GM19328 (cell line): ENCODE measurements around the gene RIOK3.
"Not testable (repeated sequence)": the region's sequence is repeated elsewhere in the genome, so short reads cannot be mapped to it uniquely, and the experiment has no call there.

Source experiments
- ATAC-seq: cut with Tn5 transposase; IDR thresholded peaks from one replicate; pipeline ENCODE4 v1.9.1; 2021; ENCODE audit warnings: mild to moderate bottlenecking, moderate library complexity; ENCODE audit not compliant: unreplicated experiment

RIOK3 gene, protein sequence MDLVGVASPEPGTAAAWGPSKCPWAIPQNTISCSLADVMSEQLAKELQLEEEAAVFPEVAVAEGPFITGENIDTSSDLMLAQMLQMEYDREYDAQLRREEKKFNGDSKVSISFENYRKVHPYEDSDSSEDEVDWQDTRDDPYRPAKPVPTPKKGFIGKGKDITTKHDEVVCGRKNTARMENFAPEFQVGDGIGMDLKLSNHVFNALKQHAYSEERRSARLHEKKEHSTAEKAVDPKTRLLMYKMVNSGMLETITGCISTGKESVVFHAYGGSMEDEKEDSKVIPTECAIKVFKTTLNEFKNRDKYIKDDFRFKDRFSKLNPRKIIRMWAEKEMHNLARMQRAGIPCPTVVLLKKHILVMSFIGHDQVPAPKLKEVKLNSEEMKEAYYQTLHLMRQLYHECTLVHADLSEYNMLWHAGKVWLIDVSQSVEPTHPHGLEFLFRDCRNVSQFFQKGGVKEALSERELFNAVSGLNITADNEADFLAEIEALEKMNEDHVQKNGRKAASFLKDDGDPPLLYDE

DNA sequence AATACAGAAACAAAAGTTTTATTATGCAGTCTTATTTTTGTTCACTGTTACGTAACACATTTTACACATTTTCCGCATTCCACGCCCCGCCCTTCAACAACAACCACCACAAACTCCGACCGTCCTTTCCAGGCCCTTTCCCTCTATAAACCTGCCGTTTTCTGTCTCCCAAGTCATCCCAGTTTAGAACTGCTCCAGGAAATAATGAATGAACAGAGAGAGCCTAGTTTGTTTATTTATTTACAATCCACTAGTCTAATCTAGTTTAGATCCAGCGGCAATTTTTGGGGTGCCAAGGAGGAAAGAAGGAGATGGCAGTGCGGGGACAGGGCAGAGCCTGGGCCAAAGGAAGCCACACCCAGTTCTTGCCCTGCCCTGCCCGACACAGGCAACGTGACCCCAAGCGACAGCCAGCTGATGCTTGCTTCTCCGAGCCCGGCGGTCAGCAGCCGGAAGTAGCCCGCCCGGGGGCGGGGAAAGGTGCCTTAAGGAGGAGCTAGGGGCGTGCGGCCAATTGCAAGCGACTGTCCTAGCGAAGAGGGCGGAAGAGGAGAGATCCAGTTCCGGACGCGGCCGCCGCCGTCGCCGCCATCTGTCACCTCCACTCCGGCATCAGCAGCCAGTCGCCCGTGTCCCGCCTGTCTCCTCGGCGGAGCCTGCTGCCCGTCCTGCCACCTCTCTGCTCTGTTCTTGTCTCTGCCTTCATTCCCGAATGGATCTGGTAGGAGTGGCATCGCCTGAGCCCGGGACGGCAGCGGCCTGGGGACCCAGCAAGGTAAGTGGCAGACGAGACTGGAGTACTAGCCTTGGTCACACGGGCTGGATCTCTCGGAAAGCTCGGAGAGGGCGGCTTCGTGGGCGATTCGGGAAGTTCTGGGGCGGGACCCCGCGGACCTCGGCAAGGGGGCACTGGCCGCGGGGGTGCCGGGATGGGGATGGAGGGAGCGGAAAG lies at the start of gene RIOK3:
RIOK3 (plus strand) TSS at position 560 of the 952 bp plus-strand sequence; CDS start at position 713, 153 bp downstream.
- ATAC-seq: peak; percentile 96

DNA sequence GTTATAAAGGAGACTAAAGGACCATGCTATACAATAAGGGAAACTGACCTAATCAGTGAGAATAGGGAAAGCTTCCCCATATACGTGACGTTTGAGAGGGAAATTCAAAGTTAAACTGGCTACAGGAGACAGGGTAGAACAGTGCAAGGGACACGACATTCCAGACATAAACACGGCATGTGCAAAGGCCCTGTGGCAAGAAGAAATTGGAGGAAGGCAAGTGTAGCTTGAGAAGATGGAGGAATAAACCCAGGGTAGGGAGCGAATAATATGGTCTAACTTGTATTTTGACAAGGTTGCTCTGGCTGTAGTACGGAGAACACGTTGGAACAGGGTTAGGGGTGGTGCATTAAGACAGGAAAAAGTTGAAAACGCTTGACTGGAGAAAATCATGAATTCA lies 49.8 kb upstream of the RIOK3 start:
- ATAC-seq: no peak

- no peak for ATAC-seq
Observed at GRCh38 chr18:23405636-23406035, 47.5 kb upstream of the RIOK3 start.

DNA sequence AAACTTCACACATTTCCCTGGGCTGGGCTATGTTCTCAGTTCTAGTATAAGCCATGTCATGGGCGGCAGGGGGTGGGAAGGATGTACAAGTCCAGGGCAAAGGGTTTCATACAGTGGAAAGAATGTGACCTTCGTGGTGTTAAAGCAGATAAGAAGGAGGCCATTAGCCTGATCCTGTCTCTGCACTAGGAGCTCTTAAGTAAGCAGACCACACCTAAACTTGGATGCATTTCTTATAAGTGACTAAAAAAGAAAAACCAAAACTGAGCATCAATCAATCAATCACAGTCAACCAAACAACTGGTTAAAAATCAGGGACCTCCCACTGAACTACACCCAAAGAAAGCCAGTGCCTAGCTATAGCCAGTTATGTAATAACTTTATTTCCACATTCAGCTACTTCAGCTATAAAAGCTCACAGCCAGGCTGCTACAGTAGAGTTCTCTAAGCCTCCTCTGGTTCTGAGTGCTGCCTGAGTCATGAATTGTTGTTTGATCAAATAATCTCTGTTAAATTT lies 46.8 kb upstream of the RIOK3 start:
- ATAC-seq: no peak

GRCh38 chr18:23412351-23412964 lies 40.6 kb upstream of the RIOK3 start:
- ATAC-seq: no peak

DNA sequence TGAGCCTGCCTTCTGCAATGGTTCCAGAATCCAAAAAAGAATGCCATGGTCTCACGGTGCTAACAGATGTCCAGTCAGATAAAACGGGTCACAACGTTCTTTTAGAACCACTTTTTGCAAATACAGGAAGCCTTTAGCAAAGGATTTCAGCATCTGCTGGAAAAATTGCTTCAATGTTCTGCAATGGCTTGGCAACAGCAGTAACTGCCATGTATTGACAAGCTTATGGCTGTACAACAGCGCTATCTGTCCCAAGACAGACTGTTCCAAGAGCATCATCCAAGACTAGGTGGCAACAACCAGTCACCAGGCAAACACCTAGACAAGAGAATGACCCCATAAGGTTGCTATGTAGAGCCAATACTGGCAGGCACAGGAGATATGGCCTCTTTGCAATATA lies 37.6 kb upstream of the RIOK3 start:
- ATAC-seq: no peak

GRCh38 chr18:23416298-23416697 lies 36.8 kb upstream of the RIOK3 start:
- no peak for ATAC-seq

GRCh38 chr18:23421277-23421676 lies 31.8 kb upstream of the RIOK3 start:
- ATAC-seq: no peak

GRCh38 chr18:23422751-23423418 lies 30.2 kb upstream of the RIOK3 start:
- peak; percentile 88 for ATAC-seq

DNA sequence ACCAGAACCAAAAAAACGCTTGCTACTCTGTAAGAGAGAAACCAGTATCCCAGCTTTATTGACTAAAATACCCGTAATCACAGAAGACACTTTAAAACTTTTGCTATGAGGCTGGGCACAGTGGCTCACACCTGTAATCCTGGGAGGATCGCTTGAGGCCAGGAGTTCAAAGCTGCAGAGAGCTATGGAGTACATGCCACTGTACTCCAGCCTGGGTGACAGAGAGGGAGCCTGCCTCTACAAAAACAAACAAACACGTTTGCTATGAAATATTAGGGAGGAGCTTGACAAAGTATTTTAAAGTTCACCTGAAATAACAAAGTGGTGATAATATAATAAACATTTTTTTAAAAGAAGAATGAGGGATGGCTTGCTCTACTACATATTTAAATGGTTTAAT lies 28.5 kb upstream of the RIOK3 start:
- ATAC-seq: no peak

GRCh38 chr18:23428821-23429220 lies 24.3 kb upstream of the RIOK3 start:
- no peak for ATAC-seq

DNA sequence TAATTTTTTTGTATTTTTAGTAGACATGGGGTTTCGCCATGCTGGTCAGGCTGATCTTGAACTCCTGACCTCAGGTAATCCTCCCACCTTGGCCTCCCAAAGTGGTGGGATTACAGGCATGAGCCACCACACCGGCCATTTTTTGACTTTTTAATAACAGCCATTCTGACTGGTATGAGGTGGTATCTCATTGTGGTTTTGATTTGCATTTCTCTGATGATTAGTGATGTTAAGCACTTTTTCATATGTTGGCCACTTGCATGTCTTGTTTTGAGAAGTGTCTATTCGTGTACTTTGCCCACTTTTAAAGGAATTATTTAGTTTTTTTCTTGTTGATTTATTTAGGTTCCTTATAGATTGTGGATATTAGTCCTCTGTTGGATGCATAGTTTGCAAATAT lies 23.5 kb upstream of the RIOK3 start:
- ATAC-seq: not testable (repeated sequence)

DNA sequence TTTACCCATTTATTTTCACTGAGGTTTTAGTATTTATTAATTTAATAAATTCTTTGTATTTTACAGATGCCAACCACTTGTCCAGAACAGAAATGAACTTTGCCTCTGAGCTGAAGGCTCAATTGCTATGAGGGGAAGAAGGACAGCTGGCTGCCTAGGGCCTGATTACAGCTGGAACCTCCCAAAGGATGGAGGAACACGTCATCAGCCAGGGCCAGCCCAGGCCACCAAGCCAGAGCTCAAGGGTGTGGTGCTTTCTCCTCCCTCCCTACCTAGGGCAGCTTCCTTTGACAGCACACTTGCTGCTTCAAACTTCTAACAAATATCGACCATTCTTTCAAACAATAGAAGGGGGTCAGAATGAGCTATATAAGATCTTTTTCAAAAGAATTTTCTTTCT lies 19.7 kb upstream of the RIOK3 start:
- no peak for ATAC-seq

- peak; percentile 99 for ATAC-seq
Observed at GRCh38 chr18:23437357-23438045, 15.6 kb upstream of the RIOK3 start.

- ATAC-seq: no peak
Observed at GRCh38 chr18:23438046-23438377, 15.1 kb upstream of the RIOK3 start.

DNA sequence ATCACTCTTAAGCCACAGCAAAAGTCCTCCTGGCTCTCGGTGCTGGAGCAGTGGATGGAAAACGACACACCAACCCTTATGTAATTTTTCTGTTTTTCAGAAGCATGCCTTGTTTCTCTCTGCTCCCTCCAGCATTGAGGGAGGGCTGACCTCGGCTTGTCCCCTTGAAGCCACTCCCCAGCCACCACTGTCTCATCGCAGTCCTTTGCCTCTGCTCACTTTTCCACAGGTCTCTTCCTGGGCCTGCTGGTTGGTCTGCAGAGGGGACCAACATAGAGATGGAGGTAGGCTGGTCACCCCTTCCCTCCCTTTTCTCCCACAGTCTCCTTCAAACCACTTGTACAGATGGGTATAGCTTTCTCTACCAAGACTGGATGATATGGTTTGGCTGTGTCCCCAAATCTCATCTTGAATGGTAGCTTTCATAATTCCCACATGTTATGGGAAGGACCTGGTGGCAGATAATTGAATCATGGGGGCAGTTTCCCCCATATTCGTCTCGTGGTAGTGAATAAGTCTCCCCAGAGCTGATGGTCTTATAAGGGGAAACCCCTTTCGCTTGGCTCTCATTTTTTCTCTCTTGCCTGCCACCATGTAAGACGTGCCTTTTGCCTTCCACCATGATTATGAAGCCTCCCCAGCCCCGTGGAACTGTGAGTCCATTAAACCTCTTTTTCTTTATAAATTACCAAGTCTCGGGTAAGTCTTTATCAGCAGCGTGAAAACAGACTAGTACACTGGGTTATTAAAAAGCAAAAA lies 14.3 kb upstream of the RIOK3 start:
- no peak for ATAC-seq

- no peak for ATAC-seq
Observed at GRCh38 chr18:23440131-23440530, 13.0 kb upstream of the RIOK3 start.

GRCh38 chr18:23442958-23443357 lies 10.1 kb upstream of the RIOK3 start:
- no peak for ATAC-seq

DNA sequence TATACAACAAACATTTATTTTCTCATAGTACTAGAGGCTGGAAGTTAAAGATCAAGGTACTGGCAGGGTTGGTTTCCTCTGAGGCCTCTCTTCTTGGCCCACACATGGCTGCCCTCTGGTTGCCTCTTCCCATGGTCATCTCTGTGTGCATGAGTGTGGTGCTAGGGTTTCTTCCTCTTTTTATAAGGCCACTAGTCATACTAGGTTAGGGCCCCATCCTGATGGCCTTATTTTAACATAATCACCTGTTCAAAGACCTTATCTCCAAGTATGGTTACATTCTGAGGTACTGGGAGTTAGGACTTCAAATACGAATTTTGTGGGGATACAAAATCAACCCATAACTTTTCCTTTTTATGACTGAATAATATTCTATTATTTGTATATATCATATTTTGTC lies 4.8 kb upstream of the RIOK3 start:
- no peak for ATAC-seq
